Measurements from ENCODE around the gene TMEM38B. TPM values are rescaled to one million over a fixed set of nuclear protein-coding genes. Genes with fewer than 3 reads are reported as not detected.

The TMEM38B gene
- total and polyA plus RNA-seq, 2 donors (not counting 3 experiments of a cell fraction or from before 2014, with no cell fraction given) = 4.2 to 7.7 TPM

DNA sequence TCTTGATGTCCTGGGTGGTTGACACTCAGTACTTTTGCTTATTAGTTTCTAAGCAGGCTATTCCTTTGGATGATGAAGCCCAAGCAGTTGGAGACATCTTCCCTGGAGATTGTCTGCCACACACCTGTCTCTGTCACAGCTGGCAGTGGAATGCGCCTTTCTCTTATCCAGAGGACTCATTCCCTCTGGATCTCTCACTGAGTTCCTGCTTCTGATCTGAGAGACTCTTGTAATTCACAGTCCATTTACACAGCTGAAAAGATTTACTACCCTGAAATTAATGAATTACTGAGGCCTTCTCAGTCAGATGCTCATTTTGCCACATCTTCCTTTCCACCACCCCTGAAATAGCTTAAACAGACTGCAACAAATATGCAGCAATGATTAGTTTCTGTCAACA lies 16.2 kb upstream of the TMEM38B start:
- TF ChIP-seq, protein P1, sequence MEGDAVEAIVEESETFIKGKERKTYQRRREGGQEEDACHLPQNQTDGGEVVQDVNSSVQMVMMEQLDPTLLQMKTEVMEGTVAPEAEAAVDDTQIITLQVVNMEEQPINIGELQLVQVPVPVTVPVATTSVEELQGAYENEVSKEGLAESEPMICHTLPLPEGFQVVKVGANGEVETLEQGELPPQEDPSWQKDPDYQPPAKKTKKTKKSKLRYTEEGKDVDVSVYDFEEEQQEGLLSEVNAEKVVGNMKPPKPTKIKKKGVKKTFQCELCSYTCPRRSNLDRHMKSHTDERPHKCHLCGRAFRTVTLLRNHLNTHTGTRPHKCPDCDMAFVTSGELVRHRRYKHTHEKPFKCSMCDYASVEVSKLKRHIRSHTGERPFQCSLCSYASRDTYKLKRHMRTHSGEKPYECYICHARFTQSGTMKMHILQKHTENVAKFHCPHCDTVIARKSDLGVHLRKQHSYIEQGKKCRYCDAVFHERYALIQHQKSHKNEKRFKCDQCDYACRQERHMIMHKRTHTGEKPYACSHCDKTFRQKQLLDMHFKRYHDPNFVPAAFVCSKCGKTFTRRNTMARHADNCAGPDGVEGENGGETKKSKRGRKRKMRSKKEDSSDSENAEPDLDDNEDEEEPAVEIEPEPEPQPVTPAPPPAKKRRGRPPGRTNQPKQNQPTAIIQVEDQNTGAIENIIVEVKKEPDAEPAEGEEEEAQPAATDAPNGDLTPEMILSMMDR (IDR thresholded peaks at IDR 0.05; ENCODE audit: extremely low read depth in 1 of 2, insufficient read depth in 1 of 2, low read depth in 1 of 2, low read length in 2 of 2) = no peak
- TF ChIP-seq FOS (IDR thresholded peaks at IDR 0.05; ENCODE audit: borderline replicate concordance, insufficient read depth, low read length) = no peak
- TF ChIP-seq MYC (IDR thresholded peaks at IDR 0.05; ENCODE audit: low read depth, low read length) = no peak
- TF ChIP-seq, protein P2, sequence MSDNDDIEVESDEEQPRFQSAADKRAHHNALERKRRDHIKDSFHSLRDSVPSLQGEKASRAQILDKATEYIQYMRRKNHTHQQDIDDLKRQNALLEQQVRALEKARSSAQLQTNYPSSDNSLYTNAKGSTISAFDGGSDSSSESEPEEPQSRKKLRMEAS (IDR thresholded peaks at IDR 0.05; ENCODE audit: insufficient read depth, insufficient read length) = no peak
- TF ChIP-seq POLR2A (IDR thresholded peaks at IDR 0.05; ENCODE audit: low read depth, low read length) = no peak
- no peak for TF ChIP-seq JUN (IDR thresholded peaks at IDR 0.05; ENCODE audit: borderline replicate concordance, insufficient read depth, insufficient read length, low read depth)
- TF ChIP-seq POLR2AphosphoS5 (IDR thresholded peaks at IDR 0.05; ENCODE audit: insufficient read depth, low read depth, low read length) = no peak
- TF ChIP-seq GATA2 (IDR thresholded peaks at IDR 0.05; ENCODE audit: insufficient read depth, insufficient read length, low read depth, low read length) = no peak
- no peak for TF ChIP-seq EZH2 (IDR thresholded peaks at IDR 0.05; ENCODE audit: borderline replicate concordance, low read depth, low read length, severe bottlenecking)
- Histone ChIP-seq H3K4me2 (ENCODE audit: insufficient read depth, low read length) (no peak overlapping the region), H3K9ac (replicated peaks; ENCODE audit: extremely low read depth, insufficient read depth, low read length) (no peak overlapping the region), H3K27me3 (ENCODE audit: control insufficient read depth in 2 of 2, insufficient read depth in 2 of 2, low read length in 2 of 2) (peaks cover 0 to 6% of the 10 kb centered on the region in 2 experiments), H3K27ac (ENCODE audit: insufficient read depth, low read depth, low read length) (no peak overlapping the region), H4K20me1 (replicated peaks; ENCODE audit: control insufficient read depth, extremely low read depth, insufficient read depth, low read length) (no peaks in the 10 kb centered on the region), H3K9me1 (replicated peaks; ENCODE audit: control insufficient read depth, extremely low read depth, insufficient read depth, low read length) (no peaks in the 10 kb centered on the region), H2AFZ (ENCODE audit: low read depth, low read length) (no peak overlapping the region), H3K4me3 (replicated peaks in 1 of 3; ENCODE audit: insufficient read depth in 1 of 3, low read depth in 1 of 3, low read length in 3 of 3) (no peak overlapping the region), H3K4me1 (ENCODE audit: control insufficient read depth, extremely low read depth, insufficient read depth, low read length) (no peaks in the 10 kb centered on the region), H3K36me3 (ENCODE audit: control insufficient read depth in 2 of 2, extremely low read depth in 1 of 2, insufficient read depth in 2 of 2, low read length in 2 of 2) (no peaks in the 10 kb centered on the region), H3K9me3 (replicated peaks; ENCODE audit: control insufficient read depth, insufficient read depth, low read length) (no peaks in the 10 kb centered on the region), H3K79me2 (ENCODE audit: control insufficient read depth, insufficient read depth, low read length) (no peaks in the 10 kb centered on the region)
- BruUV-seq (replicated peaks) = no TSS peak
- CTCF ChIA-PET = interaction anchor here (0.9 kb wide), 1 partner anchor 13 kb away, joined by 4 read pairs; no protein-coding TSS in a partner anchor
- dilution Hi-C loops (cut with MboI; ENCODE audit: extremely low pct_ligation_motif_present, low sequenced_read_pairs) (no loop called here), intact Hi-C loops (cut with micrococcal nuclease) (no loop called here)
- DNase-seq (ENCODE audit: low read depth, low spot score) (no peak), FAIRE-seq (no peak)
- POLR2A ChIA-PET = no interaction called here
